ENCODE results near the gene ANKK1.

DNA sequence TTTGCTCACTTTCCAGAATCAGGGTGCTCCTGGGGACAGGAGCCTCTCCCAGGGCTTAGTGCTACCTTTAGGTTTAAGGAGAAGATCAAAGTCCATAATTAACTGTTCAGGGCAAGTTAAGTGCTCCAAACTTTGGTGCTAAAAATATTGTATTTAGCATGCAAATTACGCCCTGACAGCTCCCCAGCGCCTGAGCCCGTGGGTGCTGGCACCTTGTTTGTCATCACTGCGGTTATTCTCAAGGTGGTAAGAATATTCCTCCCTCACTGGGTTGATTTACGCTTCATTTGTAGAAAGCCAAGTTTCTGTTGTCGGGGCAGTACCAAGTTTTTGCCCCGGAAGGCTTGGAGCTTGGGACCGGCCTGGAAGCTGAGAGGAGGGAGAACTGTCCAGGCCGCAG is 21.3 kb downstream of the ANKK1 start:
- TF ChIP-seq CTCF (IDR thresholded peaks at IDR 0.05 in 2 of 3, conservative IDR thresholded peaks at IDR 0.05 in 1 of 3; ENCODE audit: borderline replicate concordance in 1 of 3, insufficient read depth in 1 of 3, low read depth in 2 of 3, low read length in 2 of 3) (no peak), REST (IDR thresholded peaks at IDR 0.05; ENCODE audit: low read depth) (no peak), POLR2AphosphoS5 (IDR thresholded peaks at IDR 0.05; ENCODE audit: low read depth, low read length) (no peak), POLR2A (IDR thresholded peaks at IDR 0.05; ENCODE audit: borderline replicate concordance, extremely low read depth, insufficient read depth, insufficient read length) (no peak), EZH2 (IDR thresholded peaks at IDR 0.05) (no peak), RAD21 (IDR thresholded peaks at IDR 0.05; ENCODE audit: low read depth) (no peak)

Measured in HCT116 (cell line).